HCT116 (cell line): ENCODE measurements around the gene IFITM10. TPM values are rescaled to one million over a fixed set of nuclear protein-coding genes. Genes with fewer than 3 reads are reported as not detected.

ENCODE experiments used
- ATAC-seq: fragments of 200-7000 bp; cut with Tn5 transposase; 2 replicates; pipeline ENCODE4 v1.9.1; 2020; ENCODE audit warnings: mild to moderate bottlenecking, moderate library complexity
- BruUV-seq: library from RNA; stranded (reverse); fragments of 400-500 nt; replicated peaks from 2 replicates; lab custom pipeline; 2021; lab: Mats Ljungman, UMichigan
- CTCF ChIA-PET: fragments of 300-600 bp; sonication (Branson Sonifier 250); formaldehyde crosslinking; loops from one replicate; lab custom pipeline; 2021; ENCODE audit warnings: antibody characterized with exemption; lab: Charles Lee
- POLR2A ChIA-PET: fragments of 300-600, 350-600 bp; sonication (Branson Sonifier 250); formaldehyde crosslinking; loops from one replicate; lab custom pipeline; 2021; ENCODE audit warnings: antibody characterized with exemption; lab: Charles Lee
- RAD21 ChIA-PET, 2 experiments: fragments of 300-600 bp; sonication (Branson Sonifier 250); formaldehyde crosslinking; loops; one replicate each; lab custom pipeline; 2023; ENCODE audit warnings: low total read pairs in 2 of 2; ENCODE audit not compliant: uncharacterized antibody in 2 of 2, unreplicated experiment in 2 of 2, low non-redundant PET in 1 of 2; lab: Charles Lee
- DNase-seq: peaks from one replicate; pipeline ENCODE4 v3.0.0-alpha.2; 2010; ENCODE audit warnings: low read depth, low spot score
- H2AFZ ChIP-seq: fragments of 200-600 bp; shearing (Covaris generic), sonication (generic); 2 replicates; pipeline ENCODE4 v1.6.1; 2017; ENCODE audit warnings: low read depth, mixed run types, mixed read lengths, antibody characterized with exemption, low read length; ENCODE audit not compliant: poor library complexity, severe bottlenecking
- H3K27ac ChIP-seq: 2 replicates; pipeline ENCODE4 v1.5.1; 2012; ENCODE audit warnings: low read depth, low read length
- H3K27me3 ChIP-seq: fragments of 200-600 bp; sonication (generic); 2 replicates; pipeline ENCODE4 v1.6.1; 2016; ENCODE audit warnings: mixed run types, low read length, mixed read lengths; ENCODE audit not compliant: insufficient read depth
- H3K36me3 ChIP-seq, 2 experiments: fragments of 200-500 bp in 1 of 2; fragments of 200-600 bp in 1 of 2; sonication (Bioruptor generic) in 1 of 2; sonication (generic) in 1 of 2; 2 replicates each; pipeline versions ENCODE4 v1.5.1 to v1.6.1; 2014 to 2016; ENCODE audit warnings: low read length in 2 of 2, inconsistent platforms in 1 of 2, mixed read lengths in 1 of 2, mixed run types in 1 of 2; ENCODE audit not compliant: insufficient read depth in 2 of 2, control insufficient read depth in 1 of 2
- H3K4me1 ChIP-seq, 2 experiments: fragments of 200-600 bp in 1 of 2; sonication (generic) in 1 of 2; 2 replicates each; pipeline versions ENCODE4 v1.5.1 to v1.6.1; 2012 to 2017; ENCODE audit warnings: low read length in 2 of 2, inconsistent platforms in 1 of 2, mild to moderate bottlenecking in 1 of 2, mixed read lengths in 1 of 2, mixed run types in 1 of 2, moderate library complexity in 1 of 2; ENCODE audit not compliant: insufficient read depth in 2 of 2, control insufficient read depth in 1 of 2
- H3K4me2 ChIP-seq: fragments of 200-600 bp; sonication (generic); 2 replicates; pipeline ENCODE4 v1.6.1; 2017; ENCODE audit warnings: mixed run types, low read length, mixed read lengths
- H3K4me3 ChIP-seq, 2 experiments: fragments of 200-600 bp in 1 of 2; sonication (generic) in 1 of 2; replicated peaks in 1 of 2; 2 replicates each; pipeline ENCODE4 v1.5.1; 2011 to 2016; ENCODE audit warnings: low read length in 2 of 2, control low read depth in 1 of 2, low read depth in 1 of 2, mild to moderate bottlenecking in 1 of 2, mixed read lengths in 1 of 2, mixed run types in 1 of 2
- H3K79me2 ChIP-seq: fragments of 200-600 bp; sonication (generic); 2 replicates; pipeline ENCODE4 v1.6.1; 2017; ENCODE audit warnings: mild to moderate bottlenecking, mixed run types, low read length, moderate library complexity, mixed read lengths; ENCODE audit not compliant: insufficient read depth
- H3K9ac ChIP-seq: fragments of 200-600 bp; sonication (generic); 2 replicates; pipeline ENCODE4 v1.6.1; 2016; ENCODE audit warnings: low read length, mixed read lengths
- H3K9me2 ChIP-seq: fragments of 200-600 bp; sonication (generic), shearing (Covaris generic); 2 replicates; pipeline ENCODE4 v1.6.1; 2017; ENCODE audit warnings: mixed run types, mild to moderate bottlenecking, moderate library complexity; ENCODE audit not compliant: insufficient read depth
- H3K9me3 ChIP-seq, 2 experiments: fragments of 200-500 bp in 1 of 2; fragments of 200-600 bp in 1 of 2; sonication (Bioruptor generic) in 1 of 2; sonication (generic) in 1 of 2; 2 replicates each; pipeline ENCODE4 v1.6.1; 2014 to 2017; ENCODE audit warnings: low read length in 2 of 2, mixed read lengths in 2 of 2, inconsistent platforms in 1 of 2, low read depth in 1 of 2, mild to moderate bottlenecking in 1 of 2, mixed run types in 1 of 2, moderate library complexity in 1 of 2; ENCODE audit not compliant: control insufficient read depth in 1 of 2, insufficient read depth in 1 of 2
- H4K20me1 ChIP-seq: fragments of 200-600 bp; sonication (generic), shearing (Covaris generic); 2 replicates; pipeline ENCODE4 v1.6.1; 2017; ENCODE audit warnings: mixed run types, mild to moderate bottlenecking, moderate library complexity; ENCODE audit not compliant: insufficient read depth
- CBX3 ChIP-seq: IDR thresholded peaks from 2 replicates; pipeline ENCODE4 v1.6.1; 2012; ENCODE audit warnings: low read depth
- CEBPB ChIP-seq: IDR thresholded peaks from 2 replicates; pipeline ENCODE4 v1.6.1; 2012; ENCODE audit warnings: low read depth
- CTCF ChIP-seq, 3 experiments: fragments of 200-600 bp in 1 of 3; sonication (generic) in 1 of 3; IDR thresholded peaks in 2 of 3; conservative IDR thresholded peaks in 1 of 3; 2 replicates each; pipeline ENCODE4 v1.5.1; 2012 to 2017; ENCODE audit warnings: low read depth in 2 of 3, low read length in 2 of 3, antibody characterized with exemption in 1 of 3, borderline replicate concordance in 1 of 3, control low read depth in 1 of 3, mild to moderate bottlenecking in 1 of 3, mixed read lengths in 1 of 3, mixed run types in 1 of 3, moderate library complexity in 1 of 3; ENCODE audit not compliant: insufficient read depth in 1 of 3
- EGR1 ChIP-seq: IDR thresholded peaks from 2 replicates; pipeline ENCODE4 v1.6.1; 2012; ENCODE audit warnings: low read depth
- ELF1 ChIP-seq: IDR thresholded peaks from 2 replicates; pipeline ENCODE4 v1.6.1; 2012; ENCODE audit warnings: low read depth, borderline replicate concordance
- EZH2 ChIP-seq: fragments of 200-600 bp; sonication (generic); IDR thresholded peaks from 2 replicates; pipeline ENCODE4 v1.6.1; 2017; ENCODE audit warnings: antibody characterized with exemption, mixed run types
- EZH2phosphoT487 ChIP-seq: fragments of 200-600 bp; IDR thresholded peaks from 2 replicates; pipeline ENCODE4 v1.6.1; 2018; ENCODE audit warnings: antibody characterized with exemption, borderline replicate concordance
- FOSL1 ChIP-seq: IDR thresholded peaks from 2 replicates; pipeline ENCODE4 v1.6.1; 2012; ENCODE audit warnings: low read depth
- JUND ChIP-seq: IDR thresholded peaks from 2 replicates; pipeline ENCODE4 v1.6.1; 2012
- POLR2A ChIP-seq: IDR thresholded peaks from 2 replicates; pipeline ENCODE4 v1.7.0; 2011; ENCODE audit warnings: borderline replicate concordance; ENCODE audit not compliant: insufficient read depth, insufficient read length; ENCODE audit errors: extremely low read depth
- POLR2AphosphoS5 ChIP-seq: IDR thresholded peaks from 2 replicates; pipeline ENCODE4 v1.6.1; 2011; ENCODE audit warnings: mild to moderate bottlenecking, low read depth, low read length, moderate library complexity
- RAD21 ChIP-seq: IDR thresholded peaks from 2 replicates; pipeline ENCODE4 v1.6.1; 2012; ENCODE audit warnings: low read depth, mild to moderate bottlenecking
- SP1 ChIP-seq: IDR thresholded peaks from 2 replicates; pipeline ENCODE4 v1.6.1; 2012; ENCODE audit warnings: low read depth
- TCF7L2 ChIP-seq: IDR thresholded peaks from 2 replicates; pipeline ENCODE4 v1.7.0; 2011; ENCODE audit warnings: borderline replicate concordance, inconsistent platforms; ENCODE audit not compliant: insufficient read depth, insufficient read length; ENCODE audit errors: extremely low read depth
- YY1 ChIP-seq: IDR thresholded peaks from 2 replicates; pipeline ENCODE4 v1.6.1; 2011; ENCODE audit warnings: low read length, low read depth, moderate library complexity, mild to moderate bottlenecking; ENCODE audit not compliant: insufficient replicate concordance; ENCODE audit errors: extremely low read depth
- ZBTB33 ChIP-seq: IDR thresholded peaks from 2 replicates; pipeline ENCODE4 v1.6.1; 2011; ENCODE audit warnings: mild to moderate bottlenecking, low read length, moderate library complexity; ENCODE audit not compliant: insufficient replicate concordance; ENCODE audit errors: extremely low read depth
- ZFX ChIP-seq: fragments of 450-650 bp; IDR thresholded peaks from 2 replicates; pipeline ENCODE4 v1.6.1; 2017
- intact Hi-C: fragments of 100-400 bp; cut with micrococcal nuclease; formaldehyde crosslinking; loops from 2 replicates; pipeline ENCODE4 v1.10.0; 2022
- total RNA-seq: library from RNA; stranded (reverse); gene quantifications from one replicate; pipeline ENCODE4 v1.2.1, GENCODE V29; 2021; ENCODE audit not compliant: unreplicated experiment

The IFITM10 gene
- total RNA-seq, 1 experiment from 2014 or later = 1.9 TPM

GRCh38 chr11:1743585-1744136 lies 6.7 kb downstream of the IFITM10 start:
- no peak overlapping the region for H3K4me3 ChIP-seq
- no peak for ATAC-seq

More at GRCh38 chr11:1743585-1744136, 6.7 kb downstream of the IFITM10 start:
- Histone ChIP-seq H4K20me1 (no peaks in the 10 kb centered on the region), H3K27ac (no peak overlapping the region), H3K4me1 (no peaks in the 10 kb centered on the region), H3K9me3 (no peaks in the 10 kb centered on the region), H3K27me3 (peaks cover 12% of the 10 kb centered on the region; the same call in 1 of the 2 replicates), H3K9me2 (no peaks in the 10 kb centered on the region), H3K79me2 (no peaks in the 10 kb centered on the region), H3K36me3 (no peaks in the 10 kb centered on the region), H2AFZ (no peak overlapping the region), H3K9ac (no peak overlapping the region), H3K4me2 (no peak overlapping the region)
- BruUV-seq = no TSS peak
- TF ChIP-seq ELF1 (no peak), CBX3 (no peak), EGR1 (no peak), SP1 (no peak), TCF7L2 (no peak), CTCF (IDR thresholded peaks at IDR 0.05 in 2 of 3, conservative IDR thresholded peaks at IDR 0.05 in 1 of 3; ENCODE audit: borderline replicate concordance in 1 of 3, insufficient read depth in 1 of 3, low read depth in 2 of 3, low read length in 2 of 3) (no peak), FOSL1 (no peak), EZH2phosphoT487 (no peak), RAD21 (no peak), YY1 (no peak), ZBTB33 (no peak), JUND (no peak), CEBPB (no peak), EZH2 (no peak), POLR2A (no peak), ZFX (no peak), POLR2AphosphoS5 (no peak)
- DNase-seq = no peak
- ChIA-PET CTCF (no interaction called here), POLR2A (no interaction called here), RAD21 (no interaction called here)
- intact Hi-C loops = no loop called here
